BE2C (cell line): ENCODE data around the gene ITPK1.

Experiments used
- DNase-seq: peaks from one replicate; pipeline ENCODE4 v3.0.0-alpha.2; 2020
- H3K27me3 ChIP-seq: fragments of 250-450 bp; sonication (Bioruptor Pico); 2 replicates; pipeline ENCODE4 v1.5.1; 2020; ENCODE audit warnings: mild to moderate bottlenecking
- H3K36me3 ChIP-seq: fragments of 250-450 bp; sonication (Bioruptor Pico); 2 replicates; pipeline ENCODE4 v1.5.1; 2020; ENCODE audit warnings: mild to moderate bottlenecking
- H3K4me1 ChIP-seq: fragments of 250-450 bp; sonication (Bioruptor Pico); 2 replicates; pipeline ENCODE4 v1.5.1; 2020
- H3K4me3 ChIP-seq: 2 replicates; pipeline ENCODE4 v1.5.1; 2011; ENCODE audit warnings: low read depth, low read length
- H3K9me3 ChIP-seq: fragments of 250-450 bp; sonication (Bioruptor Pico); 2 replicates; pipeline ENCODE4 v1.5.1; 2020
- TF ChIP-seq, protein P1 (sequence below): IDR thresholded peaks from 2 replicates; pipeline ENCODE4 v1.5.1; 2012; ENCODE audit warnings: mild to moderate bottlenecking, low read depth, low read length

The ITPK1 gene

DNA sequence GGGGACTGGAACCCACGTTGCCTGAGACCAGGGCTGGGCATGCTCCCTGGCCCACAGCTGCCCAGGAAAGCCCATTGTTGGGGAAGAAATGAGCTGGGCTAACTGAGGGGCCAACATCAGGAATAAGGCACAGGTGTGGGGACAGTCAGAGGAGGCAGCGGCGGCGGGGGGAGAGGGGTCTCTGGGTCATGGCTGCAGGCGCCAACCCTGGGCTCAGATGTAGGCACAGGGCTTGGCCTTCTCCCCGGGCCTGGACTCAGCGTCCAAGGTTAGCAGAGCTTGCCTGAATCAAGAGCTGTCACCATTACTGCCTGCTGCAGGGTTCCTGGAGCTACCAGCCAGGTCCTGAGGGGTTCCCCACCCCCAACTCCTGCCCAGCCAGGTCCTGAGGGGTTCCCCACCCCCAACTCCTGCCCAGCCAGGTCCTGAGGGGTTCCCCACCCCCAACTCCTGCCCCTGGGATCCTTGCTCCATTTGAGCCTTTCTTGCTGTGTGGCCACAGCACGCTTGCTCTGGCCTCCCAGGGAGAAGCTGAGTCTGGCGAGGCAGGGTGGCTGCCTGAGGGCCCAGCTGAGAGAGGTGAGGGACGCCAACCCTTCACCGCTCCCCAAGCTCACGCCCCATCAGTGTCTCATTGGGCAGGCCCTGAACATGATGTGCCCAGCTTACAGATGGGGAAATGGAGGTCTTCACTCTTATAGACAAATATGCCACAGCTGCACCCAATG is 186.6 kb downstream of the ITPK1 start:
- H3K9me3 ChIP-seq = no peaks in the 10 kb centered on the region
- H3K4me1 ChIP-seq = peaks cover 44% of the 10 kb centered on the region
- no peaks in the 10 kb centered on the region for H3K27me3 ChIP-seq
- no peak for DNase-seq
- peaks cover 100% of the 10 kb centered on the region for H3K36me3 ChIP-seq
- TF ChIP-seq, protein P1, sequence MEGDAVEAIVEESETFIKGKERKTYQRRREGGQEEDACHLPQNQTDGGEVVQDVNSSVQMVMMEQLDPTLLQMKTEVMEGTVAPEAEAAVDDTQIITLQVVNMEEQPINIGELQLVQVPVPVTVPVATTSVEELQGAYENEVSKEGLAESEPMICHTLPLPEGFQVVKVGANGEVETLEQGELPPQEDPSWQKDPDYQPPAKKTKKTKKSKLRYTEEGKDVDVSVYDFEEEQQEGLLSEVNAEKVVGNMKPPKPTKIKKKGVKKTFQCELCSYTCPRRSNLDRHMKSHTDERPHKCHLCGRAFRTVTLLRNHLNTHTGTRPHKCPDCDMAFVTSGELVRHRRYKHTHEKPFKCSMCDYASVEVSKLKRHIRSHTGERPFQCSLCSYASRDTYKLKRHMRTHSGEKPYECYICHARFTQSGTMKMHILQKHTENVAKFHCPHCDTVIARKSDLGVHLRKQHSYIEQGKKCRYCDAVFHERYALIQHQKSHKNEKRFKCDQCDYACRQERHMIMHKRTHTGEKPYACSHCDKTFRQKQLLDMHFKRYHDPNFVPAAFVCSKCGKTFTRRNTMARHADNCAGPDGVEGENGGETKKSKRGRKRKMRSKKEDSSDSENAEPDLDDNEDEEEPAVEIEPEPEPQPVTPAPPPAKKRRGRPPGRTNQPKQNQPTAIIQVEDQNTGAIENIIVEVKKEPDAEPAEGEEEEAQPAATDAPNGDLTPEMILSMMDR = no peak
- H3K4me3 ChIP-seq = peak overlapping the region; percentile 99

DNA sequence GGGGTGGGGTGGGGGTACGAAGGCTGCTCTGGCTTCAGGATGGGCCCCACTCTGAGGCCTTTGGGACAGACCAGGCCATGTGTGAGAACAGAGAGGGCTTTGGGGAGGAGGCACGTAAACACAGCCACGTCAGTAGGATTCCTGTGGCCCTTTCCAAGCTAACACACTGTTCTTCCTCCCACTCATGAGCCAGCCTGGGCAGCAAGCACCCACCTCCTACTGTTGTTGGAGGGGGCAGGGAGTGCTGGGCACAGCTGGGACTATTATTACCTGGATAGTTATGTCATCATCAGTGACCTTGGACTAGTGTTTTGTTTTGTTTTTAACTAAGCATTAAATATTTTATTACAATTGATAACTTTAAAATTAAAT is 187.5 kb downstream of the ITPK1 start:
- Histone ChIP-seq H3K27me3 (no peaks in the 10 kb centered on the region), H3K4me3 (peak overlapping the region; percentile 99), H3K4me1 (peaks cover 35% of the 10 kb centered on the region), H3K9me3 (no peaks in the 10 kb centered on the region), H3K36me3 (peaks cover 100% of the 10 kb centered on the region)
- TF ChIP-seq, protein P1 = no peak
- no peak for DNase-seq

DNA sequence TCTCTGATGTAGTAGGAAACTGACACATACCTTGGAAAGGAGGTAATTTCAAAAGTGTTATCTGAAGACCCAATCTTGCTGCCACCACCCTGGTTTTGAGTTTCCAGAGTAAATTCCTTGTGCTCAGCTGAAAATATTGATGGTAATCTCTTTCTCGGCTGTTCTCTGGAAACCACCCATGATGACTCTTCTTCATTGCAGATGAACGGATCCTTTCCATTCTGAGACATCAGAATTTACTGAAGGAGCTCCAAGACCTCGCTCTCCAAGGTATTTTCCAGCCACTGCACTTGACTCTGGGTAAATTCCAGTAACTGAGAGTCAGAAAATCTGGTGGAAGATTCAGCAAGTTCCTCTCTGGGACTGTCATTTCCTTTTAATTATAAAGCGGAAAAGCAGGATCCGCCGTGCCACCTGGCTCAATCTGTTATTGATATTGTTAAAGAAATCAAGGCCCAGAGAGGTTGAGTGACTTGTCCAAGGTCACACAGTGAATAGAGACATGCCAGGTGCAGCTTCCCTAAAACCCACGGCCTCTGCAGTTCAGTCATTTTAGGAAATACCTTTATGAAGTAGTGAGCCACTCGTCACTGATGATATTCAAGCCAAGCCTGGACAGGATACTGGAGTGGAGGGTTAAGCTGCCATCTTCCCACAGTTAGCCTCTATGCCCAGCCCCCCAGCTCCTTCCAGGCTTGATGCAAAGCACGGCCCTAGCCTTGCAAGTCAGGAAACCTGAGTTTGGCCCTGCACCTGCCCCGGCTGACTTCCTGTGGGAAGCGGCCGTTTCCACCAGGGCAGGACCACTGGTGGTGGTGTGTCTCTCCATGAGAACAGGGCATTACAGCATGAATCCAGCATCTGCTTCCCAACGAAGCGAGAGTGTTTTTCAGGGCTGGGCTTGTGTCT is 188.1 kb downstream of the ITPK1 start:
- peak overlapping the region; percentile 99 for H3K4me3 ChIP-seq
- no peaks in the 10 kb centered on the region for H3K27me3 ChIP-seq
- peaks cover 31% of the 10 kb centered on the region for H3K4me1 ChIP-seq
- H3K9me3 ChIP-seq = no peaks in the 10 kb centered on the region
- TF ChIP-seq, protein P1 = no peak
- H3K36me3 ChIP-seq = peaks cover 96% of the 10 kb centered on the region
- DNase-seq = no peak

DNA sequence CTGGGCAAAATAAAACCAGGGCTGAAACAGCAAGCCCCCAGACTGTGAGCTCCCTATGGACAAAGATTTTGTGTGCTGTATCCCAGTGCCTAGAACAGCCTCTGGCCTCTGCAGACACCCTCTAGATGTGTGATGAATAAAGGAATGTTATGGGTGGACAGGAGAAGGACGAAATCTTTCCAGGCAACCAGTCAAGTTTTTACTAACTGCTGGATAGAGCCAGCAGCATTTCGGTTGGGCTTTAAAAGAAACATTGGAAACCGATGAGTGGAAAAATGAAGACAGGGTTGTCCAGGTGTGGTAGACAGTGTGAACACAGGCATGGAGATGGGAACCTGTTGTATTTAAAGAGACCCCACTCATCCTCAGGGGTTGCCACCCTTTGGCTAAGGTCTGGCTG is 188.8 kb downstream of the ITPK1 start:
- Histone ChIP-seq H3K9me3 (no peaks in the 10 kb centered on the region), H3K36me3 (peaks cover 89% of the 10 kb centered on the region), H3K27me3 (no peaks in the 10 kb centered on the region), H3K4me1 (peaks cover 36% of the 10 kb centered on the region), H3K4me3 (peak overlapping the region; percentile 99)
- TF ChIP-seq, protein P1 = no peak
- no peak for DNase-seq

DNA sequence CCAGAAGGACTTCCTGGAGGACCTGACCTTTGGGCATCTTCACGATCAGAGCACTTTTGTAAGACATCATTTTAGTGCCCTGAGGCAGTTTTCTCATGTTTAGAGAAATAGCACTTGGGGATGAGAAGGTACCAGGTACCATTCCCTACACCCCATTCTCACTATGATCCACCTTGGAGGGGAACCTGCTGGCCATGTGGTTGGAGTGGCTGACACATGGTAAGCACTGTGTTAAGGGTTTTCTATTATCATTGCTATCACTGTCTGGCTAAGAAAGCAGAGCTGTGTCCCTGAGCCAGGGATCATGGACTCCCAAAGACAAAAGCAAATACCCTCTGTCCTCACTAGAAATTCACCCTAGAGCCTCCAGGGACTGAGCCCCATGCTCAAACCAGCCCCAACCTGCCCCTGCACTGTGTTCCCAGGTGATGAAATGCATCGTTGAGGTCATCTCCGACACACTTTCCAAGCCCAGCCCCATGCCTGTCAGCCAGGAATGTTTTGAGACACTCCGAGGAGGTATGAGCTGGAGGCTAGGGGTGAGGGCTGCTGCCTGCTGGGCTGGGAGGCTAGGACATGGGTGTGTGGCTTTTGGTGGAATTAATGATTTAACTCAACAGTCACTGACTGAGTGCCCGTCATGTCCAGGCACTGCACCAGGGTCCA is 189.4 kb downstream of the ITPK1 start:
- peaks cover 35% of the 10 kb centered on the region for H3K4me1 ChIP-seq
- peaks cover 83% of the 10 kb centered on the region for H3K36me3 ChIP-seq
- H3K27me3 ChIP-seq = no peaks in the 10 kb centered on the region
- DNase-seq = no peak
- peak overlapping the region; percentile 99 for H3K4me3 ChIP-seq
- TF ChIP-seq, protein P1 = no peak
- H3K9me3 ChIP-seq = no peaks in the 10 kb centered on the region
